GM12872 (cell line): ENCODE measurements around the gene PLXNB3.

ENCODE experiments used
- CTCF ChIP-seq: IDR thresholded peaks from 3 replicates; pipeline ENCODE4 v1.5.1; 2011; ENCODE audit warnings: low read depth, mild to moderate bottlenecking, low read length, moderate library complexity; ENCODE audit not compliant: insufficient read depth

The PLXNB3 gene

GRCh38 chrX:153765138-153766079 lies 1.4 kb downstream of the PLXNB3 start:
- TF ChIP-seq CTCF = no peak

- TF ChIP-seq CTCF = no peak
These were observed 2.2 kb downstream of the PLXNB3 start for GRCh38 chrX:153766098-153766817.

- TF ChIP-seq CTCF = no peak
These were observed 3.0 kb downstream of the PLXNB3 start for GRCh38 chrX:153766871-153767673.

- no peak for TF ChIP-seq CTCF
These were observed 3.6 kb downstream of the PLXNB3 start for GRCh38 chrX:153767674-153768055.

- TF ChIP-seq CTCF = peak; percentile 26; the same call in 1 of the 3 replicates
These were observed 4.5 kb downstream of the PLXNB3 start for GRCh38 chrX:153768311-153769157.

GRCh38 chrX:153769158-153769864 lies 5.3 kb downstream of the PLXNB3 start:
- no peak for TF ChIP-seq CTCF
